Fibroblast of villous mesenchyme (primary cell): ENCODE results near the gene DCUN1D5. TPM values are rescaled to one million over a fixed set of nuclear protein-coding genes. Genes with fewer than 3 reads are reported as not detected.
A peak's percentile ranks its signal among the peaks of the same experiment; 100 is the strongest.

Experiments used
- DNase-seq: peaks from one replicate; pipeline ENCODE4 v3.0.0-alpha.2; 2010; ENCODE audit warnings: low read depth
- H3K4me3 ChIP-seq: 2 replicates; pipeline ENCODE4 v1.5.1; 2011; ENCODE audit warnings: low read depth, mild to moderate bottlenecking, low read length
- total RNA-seq: library from RNA; depleted of rRNA; stranded (reverse); fragments of >200 nt; gene quantifications from 2 replicates; pipeline ENCODE4 v1.2.3, GENCODE V29; 2012
- TF ChIP-seq, protein P1 (sequence below): IDR thresholded peaks from 2 replicates; pipeline ENCODE4 v1.5.1; 2012; ENCODE audit warnings: low read depth, mild to moderate bottlenecking, low read length; ENCODE audit not compliant: insufficient read depth

Gene DCUN1D5
- total RNA-seq, 1 donor, result 63.5 TPM

DNA sequence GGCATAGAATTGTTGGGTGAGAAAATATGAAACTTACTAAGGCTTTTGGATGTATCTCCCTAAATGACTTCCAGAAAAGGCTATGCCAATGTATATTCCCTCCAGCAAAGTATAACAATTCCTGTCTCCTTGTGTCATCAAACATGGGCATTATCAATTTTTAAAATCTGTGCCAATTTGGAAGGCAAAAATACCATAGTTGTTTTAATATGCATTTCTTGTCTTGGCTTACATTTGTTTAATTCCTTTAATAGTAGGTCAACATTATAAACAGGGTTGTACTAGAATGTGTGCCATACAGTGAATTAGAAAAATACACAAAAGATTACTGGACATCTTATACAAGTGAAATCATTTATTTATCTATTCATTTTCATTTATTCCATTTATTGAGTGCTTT is 41.6 kb downstream of the DCUN1D5 start:
- no peak for DNase-seq
- TF ChIP-seq, protein P1, sequence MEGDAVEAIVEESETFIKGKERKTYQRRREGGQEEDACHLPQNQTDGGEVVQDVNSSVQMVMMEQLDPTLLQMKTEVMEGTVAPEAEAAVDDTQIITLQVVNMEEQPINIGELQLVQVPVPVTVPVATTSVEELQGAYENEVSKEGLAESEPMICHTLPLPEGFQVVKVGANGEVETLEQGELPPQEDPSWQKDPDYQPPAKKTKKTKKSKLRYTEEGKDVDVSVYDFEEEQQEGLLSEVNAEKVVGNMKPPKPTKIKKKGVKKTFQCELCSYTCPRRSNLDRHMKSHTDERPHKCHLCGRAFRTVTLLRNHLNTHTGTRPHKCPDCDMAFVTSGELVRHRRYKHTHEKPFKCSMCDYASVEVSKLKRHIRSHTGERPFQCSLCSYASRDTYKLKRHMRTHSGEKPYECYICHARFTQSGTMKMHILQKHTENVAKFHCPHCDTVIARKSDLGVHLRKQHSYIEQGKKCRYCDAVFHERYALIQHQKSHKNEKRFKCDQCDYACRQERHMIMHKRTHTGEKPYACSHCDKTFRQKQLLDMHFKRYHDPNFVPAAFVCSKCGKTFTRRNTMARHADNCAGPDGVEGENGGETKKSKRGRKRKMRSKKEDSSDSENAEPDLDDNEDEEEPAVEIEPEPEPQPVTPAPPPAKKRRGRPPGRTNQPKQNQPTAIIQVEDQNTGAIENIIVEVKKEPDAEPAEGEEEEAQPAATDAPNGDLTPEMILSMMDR, result no peak

DNA sequence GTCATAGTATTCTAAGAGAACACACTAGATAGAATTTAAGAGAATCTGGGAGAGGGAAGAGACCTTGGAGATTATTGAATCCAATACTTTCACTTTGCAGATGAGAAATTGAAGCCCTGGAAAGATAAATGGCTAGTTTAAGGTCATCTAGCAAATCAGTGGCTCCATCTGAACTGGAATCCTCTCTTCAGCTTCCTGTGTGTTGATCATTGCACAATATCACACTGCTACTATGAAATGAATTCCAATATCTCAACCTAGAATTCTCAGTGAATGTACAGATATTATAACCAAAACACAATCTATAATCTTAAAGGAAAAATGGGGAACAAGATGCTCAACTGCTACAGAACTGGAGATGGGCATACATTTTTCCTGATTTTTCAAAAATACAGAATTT is 44.1 kb downstream of the DCUN1D5 start:
- TF ChIP-seq, protein P1, result no peak
- peak; percentile 34 for DNase-seq
- H3K4me3 ChIP-seq, result no peak overlapping the region

More for the DNA sequence above, 41.6 kb downstream of the DCUN1D5 start:
- H3K4me3 ChIP-seq, result no peak overlapping the region

DNA sequence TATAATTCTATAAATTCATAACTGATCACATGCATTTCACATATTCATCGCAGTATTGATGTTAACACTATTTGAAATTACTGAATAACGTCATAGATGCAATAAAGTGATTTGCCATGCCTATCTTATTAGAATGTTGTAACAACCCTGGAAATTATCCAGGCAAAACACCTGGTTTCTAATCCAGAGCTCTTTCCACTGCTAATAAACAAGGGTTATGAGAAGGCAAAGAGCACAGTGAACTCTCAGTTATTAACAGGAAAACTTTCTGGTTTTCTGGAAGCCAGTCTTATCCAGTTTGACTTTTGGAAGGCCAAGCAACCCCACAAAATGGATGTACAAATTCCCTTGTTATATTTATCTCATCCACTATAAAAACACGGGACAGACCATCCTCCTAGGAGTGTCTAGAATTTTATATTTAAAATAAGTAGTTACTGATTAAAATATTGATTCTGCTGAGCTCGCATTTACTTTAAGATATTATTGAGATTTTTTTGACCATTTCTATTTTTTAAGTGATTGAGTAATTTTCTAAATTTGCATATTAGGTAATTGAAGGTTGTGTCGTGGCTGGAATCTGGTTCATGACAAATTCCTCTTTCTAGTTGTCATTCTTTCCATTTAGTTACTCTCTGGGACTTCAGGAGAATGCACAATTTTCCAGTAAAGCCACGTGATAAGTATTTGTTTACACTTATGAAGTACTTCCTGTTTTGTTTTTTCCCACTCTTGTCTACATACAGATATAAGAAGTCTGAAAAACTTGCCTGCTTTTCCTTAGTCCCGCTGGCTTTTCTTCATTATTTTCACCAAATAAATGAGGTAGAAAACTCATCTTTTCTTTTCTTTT is 47.9 kb downstream of the DCUN1D5 start:
- DNase-seq, result peak; percentile 21
- H3K4me3 ChIP-seq, result no peak overlapping the region
- TF ChIP-seq, protein P1, result no peak

DNA sequence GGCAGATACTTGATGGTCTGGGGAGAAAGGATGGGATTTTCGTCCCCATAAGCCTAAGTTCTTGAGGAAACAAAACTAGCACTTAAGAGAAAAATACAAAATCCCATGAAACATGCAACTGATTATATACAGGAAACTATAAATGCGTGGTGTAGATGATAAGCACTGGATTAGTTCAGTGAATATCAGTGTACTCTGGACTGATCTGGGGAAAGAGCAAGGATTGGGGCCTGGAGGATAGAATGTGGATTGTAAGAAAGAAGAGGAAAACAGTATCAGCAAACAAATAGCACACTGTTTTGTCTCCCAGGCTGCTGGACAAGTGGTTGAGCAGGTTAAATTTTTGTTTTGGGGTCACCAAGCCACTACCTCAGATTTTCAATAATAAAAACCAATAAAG is 49.8 kb downstream of the DCUN1D5 start:
- TF ChIP-seq, protein P1, result no peak
- no peak overlapping the region for H3K4me3 ChIP-seq
- DNase-seq, result peak; percentile 16

DNA sequence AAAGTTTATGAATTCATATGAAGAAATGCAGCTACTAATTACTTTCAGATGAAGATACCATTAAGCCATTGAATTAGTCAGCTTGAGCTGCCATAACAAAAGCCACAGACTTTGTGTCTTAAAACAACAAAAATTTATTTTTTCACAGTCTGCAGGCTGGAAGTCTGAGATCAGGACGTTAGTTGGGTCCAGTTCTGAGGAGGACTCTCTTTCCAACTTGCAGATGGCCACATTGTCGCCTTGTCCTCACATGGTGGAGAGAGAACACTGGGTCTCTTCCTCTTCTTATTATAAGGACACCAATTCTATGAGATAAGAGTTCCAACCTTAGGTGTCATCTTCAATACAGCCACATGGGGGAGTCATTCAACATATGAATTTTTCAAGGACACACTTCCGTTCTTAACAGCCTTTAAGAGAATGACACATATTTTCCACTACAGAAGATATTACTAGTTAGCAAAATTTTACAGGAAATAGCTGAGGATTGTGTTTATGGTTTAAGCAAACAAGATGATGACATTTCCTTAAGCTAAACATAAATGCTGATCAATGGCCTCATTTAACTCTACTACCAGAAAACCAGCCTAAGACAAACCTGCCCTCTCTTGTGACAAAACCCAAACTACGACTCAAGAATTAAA is 56.0 kb downstream of the DCUN1D5 start:
- no peak overlapping the region for H3K4me3 ChIP-seq
- DNase-seq, result peak; percentile 89
- TF ChIP-seq, protein P1, result peak; percentile 72

DNA sequence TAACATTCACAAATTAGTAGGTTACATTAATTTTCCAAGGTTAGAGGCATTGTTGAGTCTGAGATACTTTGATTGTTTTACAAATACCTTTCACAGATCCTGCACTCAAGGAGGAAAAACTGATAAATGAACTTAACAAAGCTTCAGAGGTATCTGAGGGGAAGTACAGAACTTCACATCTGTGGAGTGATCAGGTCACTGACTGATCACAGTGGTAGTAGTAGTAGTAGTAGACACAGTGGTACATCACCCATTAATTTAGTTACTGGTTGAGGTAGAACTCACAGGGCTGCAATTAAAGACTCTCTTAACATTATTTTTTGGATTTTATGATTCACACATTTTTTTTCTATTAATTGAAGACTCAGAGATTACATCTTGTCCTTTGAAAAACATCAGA is 56.7 kb downstream of the DCUN1D5 start:
- DNase-seq, result no peak
- no peak overlapping the region for H3K4me3 ChIP-seq
- TF ChIP-seq, protein P1, result no peak
